Immature natural killer cell (primary cell): ENCODE results near the gene RPS28. TPM values are rescaled to one million over a fixed set of nuclear protein-coding genes. Genes with fewer than 3 reads are reported as not detected.

Source experiments
- DNase-seq, 3 donors: peaks; one replicate each; pipeline ENCODE4 v3.0.0; 2022; ENCODE audit warnings: mixed read lengths in 1 of 3
- H3K27ac Mint-ChIP-seq, 6 donors: one replicate each; pipeline ENCODE4 v1.8.0; 2020; ENCODE audit warnings: mixed read lengths in 6 of 6, mild to moderate bottlenecking in 5 of 6, inconsistent platforms in 4 of 6, moderate library complexity in 3 of 6
- H3K27me3 Mint-ChIP-seq, 3 donors: one replicate each; pipeline ENCODE4 v1.8.0; 2020 to 2021; ENCODE audit warnings: low read depth in 3 of 3, mild to moderate bottlenecking in 3 of 3, mixed read lengths in 3 of 3, moderate library complexity in 3 of 3, inconsistent platforms in 1 of 3
- H3K36me3 Mint-ChIP-seq, 3 donors: one replicate each; pipeline ENCODE4 v1.8.0; 2020; ENCODE audit warnings: mixed read lengths in 3 of 3, inconsistent platforms in 2 of 3, mild to moderate bottlenecking in 2 of 3
- H3K4me1 Mint-ChIP-seq, 2 donors: one replicate each; pipeline ENCODE4 v1.8.0; 2020; ENCODE audit warnings: inconsistent platforms in 2 of 2, mild to moderate bottlenecking in 2 of 2, mixed read lengths in 2 of 2, moderate library complexity in 1 of 2
- H3K4me3 Mint-ChIP-seq, 5 donors: one replicate each; pipeline ENCODE4 v1.8.0; 2020; ENCODE audit warnings: mild to moderate bottlenecking in 5 of 5, mixed read lengths in 5 of 5, inconsistent platforms in 3 of 5, moderate library complexity in 3 of 5
- H3K9me3 Mint-ChIP-seq, 6 donors: one replicate each; pipeline ENCODE4 v1.8.0; 2020; ENCODE audit warnings: mild to moderate bottlenecking in 6 of 6, mixed read lengths in 6 of 6, inconsistent platforms in 4 of 6, moderate library complexity in 3 of 6
- polyA plus RNA-seq, 3 donors: library from polyadenylated mRNA; unstranded; fragments of 300-500 nt; fragmentation: Illumina TruSeq; gene quantifications; one replicate each; pipeline ENCODE4 v1.2.3, GENCODE V29; 2021

The RPS28 gene
- polyA plus RNA-seq, 3 donors from 2014 or later = 690 to 1,852 (median 1,290) TPM

DNA sequence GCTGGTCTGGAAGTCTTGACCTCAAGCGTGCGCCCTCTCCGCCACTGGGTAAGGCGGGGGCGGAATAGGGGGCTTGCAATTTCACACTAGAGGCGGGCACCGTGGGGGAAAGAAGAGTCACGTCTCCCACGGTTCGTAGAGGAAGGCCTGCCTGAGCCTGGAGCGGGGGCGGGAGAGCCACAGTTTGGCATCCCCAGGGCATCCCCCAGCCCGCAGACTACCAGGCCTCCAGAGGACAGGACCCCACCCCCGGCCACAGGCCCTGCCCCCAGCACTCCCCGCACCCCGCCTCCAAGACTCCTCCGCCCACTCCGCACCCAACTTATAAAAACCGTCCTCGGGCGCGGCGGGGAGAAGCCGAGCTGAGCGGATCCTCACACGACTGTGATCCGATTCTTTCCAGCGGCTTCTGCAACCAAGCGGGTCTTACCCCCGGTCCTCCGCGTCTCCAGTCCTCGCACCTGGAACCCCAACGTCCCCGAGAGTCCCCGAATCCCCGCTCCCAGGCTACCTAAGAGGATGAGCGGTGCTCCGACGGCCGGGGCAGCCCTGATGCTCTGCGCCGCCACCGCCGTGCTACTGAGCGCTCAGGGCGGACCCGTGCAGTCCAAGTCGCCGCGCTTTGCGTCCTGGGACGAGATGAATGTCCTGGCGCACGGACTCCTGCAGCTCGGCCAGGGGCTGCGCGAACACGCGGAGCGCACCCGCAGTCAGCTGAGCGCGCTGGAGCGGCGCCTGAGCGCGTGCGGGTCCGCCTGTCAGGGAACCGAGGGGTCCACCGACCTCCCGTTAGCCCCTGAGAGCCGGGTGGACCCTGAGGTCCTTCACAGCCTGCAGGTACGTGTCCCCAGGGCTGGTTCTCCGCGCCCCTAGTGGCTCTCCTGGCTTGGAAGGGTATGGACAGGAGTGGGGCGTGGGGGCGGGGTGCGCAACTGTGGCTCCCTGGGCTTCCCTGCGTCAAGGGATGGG lies 42.8 kb downstream of the RPS28 start, which contains the start of gene ANGPTL4:
Gene ANGPTL4, plus strand, starts transcription at position 353 of the 969 bp plus-strand sequence. Its CDS starts 167 bp downstream, at position 520.
- Mint-ChIP-seq H3K9me3 (no peaks in the 10 kb centered on the region), H3K4me1 (peaks cover 7% of the 10 kb centered on the region in 2 donors), H3K27me3 (peaks cover 10 to 23% (median 15%) of the 10 kb centered on the region in 3 donors), H3K36me3 (no peaks in the 10 kb centered on the region), H3K4me3 (peak within 1 kb of the TSS; percentile 66 to 92 (median 83)), H3K27ac (peak within 1 kb of the TSS in 4 of 6 donors; percentile 11 to 81 (median 38))
- peak in 1 of 3 donors; percentile 17 for DNase-seq

DNA sequence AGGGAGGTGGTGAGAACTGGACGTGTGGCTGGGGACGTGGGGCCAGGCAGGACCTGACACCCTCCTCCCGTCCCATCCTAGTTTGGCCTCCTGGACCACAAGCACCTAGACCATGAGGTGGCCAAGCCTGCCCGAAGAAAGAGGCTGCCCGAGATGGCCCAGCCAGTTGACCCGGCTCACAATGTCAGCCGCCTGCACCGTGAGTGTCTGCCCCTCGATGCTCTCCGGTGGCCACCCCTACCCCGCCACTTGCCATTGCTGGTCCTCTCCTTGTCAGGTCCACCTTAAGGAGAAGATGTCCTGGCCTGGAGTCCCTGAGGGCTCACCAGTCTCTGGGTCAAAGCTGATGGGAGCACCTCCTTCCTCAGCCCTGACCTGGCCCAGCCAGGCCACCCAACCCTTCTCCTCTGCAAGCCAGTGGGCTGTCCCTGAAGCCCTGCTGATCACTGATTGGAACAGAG lies 44.9 kb downstream of the RPS28 start:
- DNase-seq = no peak
- H3K4me3 Mint-ChIP-seq = no peak overlapping the region
- no peaks in the 10 kb centered on the region for H3K36me3 Mint-ChIP-seq
- no peaks in the 10 kb centered on the region for H3K9me3 Mint-ChIP-seq
- peaks cover 6 to 15% (median 15%) of the 10 kb centered on the region in 3 donors for H3K27me3 Mint-ChIP-seq
- H3K4me1 Mint-ChIP-seq = peaks cover 7% of the 10 kb centered on the region in 2 donors
- no peak overlapping the region for H3K27ac Mint-ChIP-seq

- Mint-ChIP-seq H3K4me3 (no peak overlapping the region), H3K4me1 (peaks cover 7% of the 10 kb centered on the region in 2 donors), H3K27me3 (peaks cover 6 to 15% (median 13%) of the 10 kb centered on the region in 3 donors)
These were observed 45.6 kb downstream of the RPS28 start for GRCh38 chr19:8366961-8367326.

GRCh38 chr19:8367327-8368001 lies 46.2 kb downstream of the RPS28 start:
- Mint-ChIP-seq H3K36me3 (no peaks in the 10 kb centered on the region), H3K9me3 (no peaks in the 10 kb centered on the region), H3K4me3 (no peak overlapping the region), H3K4me1 (peaks cover 7% of the 10 kb centered on the region in 2 donors), H3K27ac (no peak overlapping the region), H3K27me3 (peaks cover 4 to 13% (median 8%) of the 10 kb centered on the region in 3 donors)
- no peak for DNase-seq

More at GRCh38 chr19:8366961-8367326, 45.6 kb downstream of the RPS28 start:
- DNase-seq = no peak
- Mint-ChIP-seq H3K36me3 (no peaks in the 10 kb centered on the region), H3K9me3 (no peaks in the 10 kb centered on the region), H3K27ac (no peak overlapping the region)

GRCh38 chr19:8370176-8371010 lies 49.1 kb downstream of the RPS28 start:
- no peaks in the 10 kb centered on the region for H3K4me1 Mint-ChIP-seq
- H3K27me3 Mint-ChIP-seq = peaks cover 3 to 10% (median 3%) of the 10 kb centered on the region in 3 donors
- no peaks in the 10 kb centered on the region for H3K36me3 Mint-ChIP-seq
- H3K4me3 Mint-ChIP-seq = no peak overlapping the region
- no peaks in the 10 kb centered on the region for H3K9me3 Mint-ChIP-seq
- no peak for DNase-seq
- H3K27ac Mint-ChIP-seq = no peak overlapping the region

GRCh38 chr19:8371011-8371804 lies 49.9 kb downstream of the RPS28 start:
- Mint-ChIP-seq H3K4me3 (no peak overlapping the region), H3K4me1 (no peaks in the 10 kb centered on the region), H3K36me3 (no peaks in the 10 kb centered on the region), H3K9me3 (no peaks in the 10 kb centered on the region), H3K27me3 (peaks cover 0 to 6% (median 3%) of the 10 kb centered on the region in 3 donors), H3K27ac (no peak overlapping the region)
- no peak for DNase-seq

Other genes with a start within 250 kb of the RPS28 start
- not detected for gene FBN3, start 171.9 kb upstream of the RPS28 start, polyA plus RNA-seq
- gene CERS4, start 112.1 kb upstream of the RPS28 start, polyA plus RNA-seq = 10 to 100 TPM; 38.0 to 61.1 (median 48.1) TPM
- 100 to 1,000 TPM in 1 of 3 donors, 10 to 100 TPM in 2; 86.4 to 105 (median 90.3) TPM for gene CD320, start 13.1 kb upstream of the RPS28 start, polyA plus RNA-seq
- gene NDUFA7, start 121 bp upstream of the RPS28 start, polyA plus RNA-seq = 100 to 1,000 TPM in 2 of 3 donors, 10 to 100 TPM in 1; 95.2 to 173 (median 132) TPM
- gene KANK3, start 21.8 kb downstream of the RPS28 start, polyA plus RNA-seq = 1 to 10 TPM; 4.8 to 8.0 (median 5.3) TPM
- gene ANGPTL4, start 42.7 kb downstream of the RPS28 start, polyA plus RNA-seq = not detected
- gene RAB11B, start 68.9 kb downstream of the RPS28 start, polyA plus RNA-seq = 100 to 1,000 TPM in 1 of 3 donors, 10 to 100 TPM in 2; 38.1 to 106 (median 53.4) TPM
- 10 to 100 TPM; 43.9 to 71.4 (median 59.4) TPM for gene MARCHF2, start 91.8 kb downstream of the RPS28 start, polyA plus RNA-seq
- gene HNRNPM, start 123.5 kb downstream of the RPS28 start, polyA plus RNA-seq = 100 to 1,000 TPM; 163 to 287 (median 209) TPM
- gene PRAM1, start 181.1 kb downstream of the RPS28 start, polyA plus RNA-seq = 1 to 10 TPM; 1.9 to 3.7 (median 2.5) TPM
- 10 to 100 TPM in 1 of 3 donors, 1 to 10 TPM in 2; 6.0 to 20.8 (median 8.3) TPM for gene ZNF414, start 192.7 kb downstream of the RPS28 start, polyA plus RNA-seq